NCI-H524 (cell line): Measurements from ENCODE around the gene AHRR.

Source experiments
- DNase-seq, 2 experiments: peaks; one replicate each; lab custom pipeline; 2025; lab: John Stamatoyannopoulos, UW

Gene AHRR

DNA sequence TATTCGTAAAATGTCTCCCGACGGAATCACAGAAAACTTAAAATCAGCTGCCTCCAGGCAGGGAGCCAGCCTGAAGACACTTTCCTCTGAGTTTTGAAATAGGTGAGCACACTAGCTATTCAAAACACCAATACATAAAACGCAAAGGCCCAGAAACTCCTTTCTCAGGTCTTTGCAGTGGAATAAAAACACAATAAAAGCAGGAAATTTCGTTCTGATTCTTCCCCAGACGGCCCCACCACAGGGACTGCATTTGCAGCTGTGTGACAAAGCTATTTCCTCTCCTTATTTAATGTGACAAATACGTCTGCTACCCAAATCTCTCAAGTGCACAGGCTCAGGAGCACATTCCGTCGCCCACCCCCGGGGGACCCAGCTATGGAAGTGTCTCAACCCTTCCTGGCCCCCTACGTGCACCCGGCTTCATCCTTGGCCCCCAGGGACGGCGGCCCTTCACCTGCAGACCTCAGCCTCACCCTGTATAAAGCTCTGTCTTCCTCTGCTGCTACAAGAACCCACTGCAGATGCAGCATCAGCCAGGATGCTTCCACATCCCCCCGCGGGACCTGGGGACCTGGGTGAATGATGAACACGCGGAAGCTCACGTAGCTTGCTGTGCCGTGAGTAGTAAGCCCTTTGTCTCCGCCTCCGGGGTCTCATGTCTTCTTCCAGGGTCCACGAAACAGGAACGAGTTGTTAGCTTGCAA lies 24.9 kb downstream of the AHRR start:
- no peak for DNase-seq

DNA sequence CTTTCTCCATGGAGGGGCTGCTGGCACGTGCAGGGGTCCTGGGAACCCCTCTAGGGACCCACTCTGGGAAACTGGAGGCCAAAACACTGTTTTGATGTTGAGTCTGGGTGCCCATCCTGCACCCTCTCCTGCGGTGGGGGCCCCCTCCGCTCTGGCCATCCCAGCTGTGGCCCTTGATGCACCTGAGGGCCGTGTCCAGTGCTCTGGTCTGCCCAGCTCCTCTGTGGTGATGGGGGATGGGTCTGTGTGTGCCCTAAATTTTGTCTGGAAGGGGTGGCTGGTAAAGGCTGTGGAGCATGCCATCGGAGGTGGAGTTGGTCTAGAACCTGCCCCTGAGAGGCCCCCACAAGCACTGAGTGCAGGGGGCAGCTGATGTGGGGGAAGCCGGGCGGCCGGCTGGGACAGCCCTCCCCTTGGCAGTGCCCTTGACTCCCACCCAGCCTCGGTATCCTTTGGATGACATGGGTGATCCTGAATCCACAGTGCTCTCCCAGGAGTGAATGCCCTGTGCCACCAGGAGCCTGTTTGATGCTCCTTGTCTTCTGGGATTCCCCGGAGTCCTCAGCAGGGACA lies 26.3 kb downstream of the AHRR start:
- no peak for DNase-seq

DNA sequence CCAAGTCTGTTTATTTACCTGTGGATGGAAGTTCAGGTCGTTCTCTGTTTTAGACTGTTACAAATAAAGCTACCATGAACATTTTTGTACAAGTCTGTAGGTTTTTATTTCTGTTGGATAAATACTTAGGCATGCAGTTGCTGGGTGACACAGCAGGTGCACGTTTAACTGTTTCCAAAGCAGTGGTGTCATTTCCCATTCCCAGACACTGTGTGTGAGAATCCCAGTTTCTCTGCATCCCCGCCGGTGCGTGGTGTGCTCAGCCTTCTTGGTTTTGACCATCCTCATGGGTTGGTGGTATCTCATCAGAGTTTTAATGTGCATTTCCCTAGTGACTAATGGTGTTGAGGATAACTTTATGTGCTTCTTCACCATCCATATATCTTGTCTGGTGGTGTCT lies 27.2 kb downstream of the AHRR start:
- no peak for DNase-seq

DNA sequence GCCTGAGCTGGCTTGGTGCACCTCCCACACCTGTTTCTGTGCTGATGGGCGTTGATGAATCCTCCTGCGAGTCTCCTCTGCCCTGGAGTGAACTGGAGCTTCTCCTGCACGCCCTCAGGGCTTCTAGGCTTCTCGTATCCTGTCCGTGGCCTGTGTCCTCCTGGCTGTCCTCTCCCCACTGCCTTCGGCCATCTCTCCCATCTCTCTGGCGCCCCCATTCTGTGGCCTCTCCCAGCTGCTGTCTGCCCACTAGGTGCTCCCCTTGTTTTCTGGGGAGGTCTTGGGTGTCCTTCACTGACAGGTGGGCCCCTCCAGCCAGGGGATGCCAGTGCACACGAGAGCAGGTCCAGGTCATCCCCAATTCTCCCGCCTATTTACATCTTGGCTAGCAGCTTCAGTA lies 28.8 kb downstream of the AHRR start:
- DNase-seq, result no peak

DNA sequence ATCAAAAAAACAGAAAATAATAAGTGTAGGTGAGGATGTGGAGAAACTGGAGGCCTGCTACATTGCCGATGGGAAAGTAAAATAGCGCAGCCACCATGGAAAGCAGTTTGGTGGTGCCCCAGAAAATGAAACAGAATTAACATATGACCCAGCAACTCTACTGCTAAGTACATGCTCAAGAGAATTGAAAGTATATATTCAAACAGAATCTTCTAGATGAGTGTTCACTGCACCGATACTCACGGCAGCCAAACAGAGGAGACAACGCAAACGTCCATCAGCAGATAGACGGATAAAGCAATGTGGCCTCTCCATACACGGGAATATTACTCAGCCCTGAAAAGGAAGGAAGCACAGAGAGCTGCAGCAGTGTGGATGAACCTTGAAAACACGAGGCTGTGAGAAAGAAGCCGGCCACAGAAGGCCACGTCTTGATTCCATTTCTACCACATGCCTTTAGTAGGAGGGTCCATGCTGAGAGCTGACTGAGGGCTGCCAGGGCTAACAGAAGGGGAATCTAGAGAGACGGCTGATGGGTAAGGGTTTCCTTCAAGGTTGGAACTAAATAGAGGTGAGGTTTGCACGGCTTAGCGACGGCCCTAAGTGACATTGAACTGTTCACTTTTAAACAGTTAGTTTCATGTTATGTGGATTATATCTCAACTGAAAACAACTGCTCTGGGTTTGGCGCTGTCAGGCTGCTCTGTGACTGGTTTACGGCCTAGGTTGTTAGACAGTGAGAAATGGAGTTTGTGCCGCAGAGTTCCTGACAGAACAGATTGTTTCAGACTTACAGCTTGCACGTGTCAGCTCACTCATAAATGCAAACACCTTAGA lies 29.8 kb downstream of the AHRR start:
- no peak for DNase-seq

DNA sequence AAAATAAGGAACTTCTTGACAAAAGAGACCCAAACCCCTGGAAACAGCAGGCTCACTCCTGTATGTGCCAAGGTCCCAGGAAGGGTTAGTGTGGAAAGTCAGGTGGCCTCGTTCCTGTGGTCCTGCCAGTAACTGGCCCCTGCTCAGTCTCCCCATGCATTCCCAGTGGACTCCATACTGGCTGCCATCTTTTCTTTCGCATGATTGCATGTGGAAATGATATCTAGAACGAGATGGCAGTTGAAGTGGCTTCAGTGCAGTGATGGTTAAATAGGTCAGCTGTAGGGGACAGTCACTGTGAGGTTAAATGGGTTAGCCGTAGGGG lies 30.4 kb downstream of the AHRR start:
- DNase-seq, result no peak

DNA sequence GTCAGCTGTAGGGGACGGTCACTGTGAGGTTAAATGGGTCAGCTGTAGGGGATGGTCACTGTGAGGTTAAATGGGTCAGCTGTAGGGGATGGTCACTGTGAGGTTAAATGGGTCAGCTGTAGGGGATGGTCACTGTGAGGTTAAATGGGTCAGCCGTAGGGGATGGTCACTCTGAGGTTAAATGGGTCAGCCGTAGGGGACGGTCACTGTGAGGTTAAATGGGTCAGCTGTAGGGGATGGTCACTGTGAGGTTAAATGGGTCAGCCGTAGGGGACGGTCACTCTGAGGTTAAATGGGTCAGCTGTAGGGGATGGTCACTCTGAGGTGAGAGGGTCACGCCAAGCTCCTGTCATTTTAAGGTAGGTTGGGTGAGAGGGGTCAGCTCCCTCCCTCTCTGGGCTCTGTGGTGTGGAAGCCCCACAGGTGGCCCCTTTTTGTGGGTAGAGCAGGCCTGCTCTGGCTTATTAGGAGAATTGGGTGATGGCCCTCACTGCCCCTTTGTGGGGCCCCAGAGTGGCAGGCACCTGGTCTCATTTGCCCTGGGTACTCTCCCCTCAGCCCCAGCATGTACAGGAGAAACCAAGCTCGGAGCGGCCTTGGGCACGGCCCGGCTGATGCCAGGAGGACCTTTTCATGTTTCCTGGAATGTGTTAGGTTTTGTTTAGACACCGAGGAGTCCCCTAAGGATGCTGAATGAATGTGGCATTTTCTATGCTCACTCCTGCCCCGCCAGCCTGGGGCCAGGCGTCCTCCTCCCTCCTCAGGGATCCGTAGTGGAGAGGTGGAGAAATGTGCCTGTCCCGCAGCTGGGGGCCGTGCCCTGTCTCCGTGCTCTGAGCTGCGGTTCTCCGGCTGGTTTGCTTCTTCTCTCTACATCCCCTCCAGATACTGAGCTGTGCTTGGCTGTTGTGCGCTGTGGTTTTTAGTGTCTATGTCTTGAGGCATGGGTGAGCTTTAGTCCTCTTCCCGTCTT lies 31.4 kb downstream of the AHRR start:
- no peak for DNase-seq

DNA sequence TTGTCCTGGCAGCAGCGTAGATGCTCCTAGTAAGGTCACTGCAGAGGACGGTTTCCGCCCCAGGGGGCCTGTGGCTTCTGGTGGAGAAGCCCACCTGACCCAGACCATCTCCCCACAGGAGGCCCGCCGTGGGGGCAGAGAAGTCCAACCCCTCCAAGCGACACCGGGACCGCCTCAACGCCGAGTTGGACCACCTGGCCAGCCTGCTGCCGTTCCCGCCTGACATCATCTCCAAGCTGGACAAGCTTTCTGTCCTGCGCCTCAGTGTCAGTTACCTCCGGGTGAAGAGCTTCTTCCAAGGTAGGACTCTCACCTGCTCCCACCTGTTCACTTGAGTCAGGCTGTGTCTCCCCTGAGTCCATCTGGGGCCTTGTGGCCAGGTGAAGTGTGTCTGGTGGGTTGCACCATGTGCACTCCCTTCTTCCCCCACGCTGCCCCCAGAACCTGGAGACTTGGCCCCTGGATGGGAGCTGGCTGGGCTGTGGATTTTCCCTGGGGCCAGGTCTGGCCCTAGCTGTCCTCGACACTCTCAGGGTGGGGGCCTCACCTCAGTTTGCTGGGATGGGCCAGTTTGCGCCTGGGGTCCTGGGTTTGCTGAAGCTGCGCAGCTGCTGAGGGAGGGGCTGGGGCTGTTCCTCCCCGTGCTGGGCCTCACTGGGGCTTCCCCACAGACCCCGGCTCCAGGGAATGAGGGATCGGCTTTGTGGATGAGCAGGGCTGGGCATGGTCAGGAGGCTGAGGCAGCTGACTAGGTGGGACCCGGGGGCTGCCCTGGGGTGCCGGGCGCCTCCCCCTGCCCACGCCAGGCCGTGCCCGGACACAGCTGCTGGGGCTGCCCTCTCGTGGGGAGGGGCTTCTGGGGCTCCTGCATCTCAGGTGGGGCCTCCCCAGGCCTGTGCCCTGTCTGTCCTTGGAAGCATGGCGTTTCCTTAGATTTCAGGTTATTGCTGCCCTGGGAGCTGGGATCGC lies 32.4 kb downstream of the AHRR start:
- no peak for DNase-seq

DNA sequence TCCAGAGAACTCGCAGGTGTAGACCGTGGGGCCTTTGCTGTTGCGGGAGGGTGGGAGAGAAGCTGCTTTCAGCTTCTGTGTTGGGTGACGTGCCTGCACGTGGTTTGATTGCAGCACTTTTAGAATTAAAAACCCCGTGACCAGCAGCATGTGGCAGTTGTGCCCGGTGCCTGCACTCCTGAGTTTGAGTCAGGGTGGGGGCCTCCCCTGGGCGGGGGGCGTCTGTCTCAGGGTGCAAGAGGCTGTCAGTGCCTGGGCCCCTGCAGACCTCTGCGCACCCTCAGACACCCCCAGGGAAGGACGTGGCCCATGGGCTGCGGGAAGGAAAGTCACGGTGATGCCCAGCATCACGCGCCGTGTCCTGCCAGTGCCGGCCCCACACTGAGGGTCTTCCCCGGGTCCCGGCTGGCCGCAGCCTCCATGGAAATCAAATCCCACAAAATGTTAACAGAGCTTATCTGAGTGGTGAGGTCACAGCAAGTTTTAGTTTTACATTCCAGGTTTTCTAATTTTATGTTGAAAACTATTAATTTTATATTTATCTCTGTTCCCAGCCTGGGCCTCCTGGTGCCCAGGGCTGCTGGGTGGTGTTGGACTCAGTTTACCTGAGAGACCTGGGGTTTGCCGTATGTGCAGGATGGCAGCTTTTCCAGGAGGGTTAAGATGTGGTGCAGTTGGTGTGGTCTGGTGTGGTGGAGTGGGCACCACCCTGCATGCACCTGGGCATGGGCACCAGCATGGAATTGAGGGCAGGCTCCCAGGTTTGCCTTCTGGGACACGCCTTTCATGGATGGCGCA lies 33.3 kb downstream of the AHRR start:
- DNase-seq, result no peak

DNA sequence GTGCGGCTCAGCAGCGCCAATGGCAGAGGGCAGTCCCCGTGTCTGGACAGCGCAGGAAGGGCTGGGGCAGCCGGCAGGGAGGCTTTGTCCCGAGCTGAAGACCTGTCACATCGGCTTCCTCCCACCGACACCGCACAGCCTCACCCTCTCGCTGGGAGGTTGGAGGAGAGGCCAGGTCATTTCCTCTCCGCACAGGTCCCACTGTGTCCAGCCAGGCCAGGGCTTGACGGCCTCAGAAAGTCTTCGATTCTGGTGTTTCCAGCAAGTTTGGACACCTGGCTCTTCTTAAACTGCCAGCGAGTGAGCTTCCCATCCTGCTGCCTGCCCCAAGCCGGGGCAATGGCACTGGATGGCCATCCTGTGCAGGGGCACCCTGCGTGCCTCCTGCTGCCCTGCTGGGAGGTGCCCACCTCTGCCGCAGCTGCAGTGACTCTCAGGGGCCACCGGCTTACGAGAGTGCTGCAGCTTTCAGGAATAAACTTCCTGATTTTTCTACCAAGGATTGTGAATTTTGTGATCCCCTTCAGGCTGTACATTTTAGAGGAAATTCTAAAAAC lies 33.9 kb downstream of the AHRR start:
- DNase-seq, result no peak

DNA sequence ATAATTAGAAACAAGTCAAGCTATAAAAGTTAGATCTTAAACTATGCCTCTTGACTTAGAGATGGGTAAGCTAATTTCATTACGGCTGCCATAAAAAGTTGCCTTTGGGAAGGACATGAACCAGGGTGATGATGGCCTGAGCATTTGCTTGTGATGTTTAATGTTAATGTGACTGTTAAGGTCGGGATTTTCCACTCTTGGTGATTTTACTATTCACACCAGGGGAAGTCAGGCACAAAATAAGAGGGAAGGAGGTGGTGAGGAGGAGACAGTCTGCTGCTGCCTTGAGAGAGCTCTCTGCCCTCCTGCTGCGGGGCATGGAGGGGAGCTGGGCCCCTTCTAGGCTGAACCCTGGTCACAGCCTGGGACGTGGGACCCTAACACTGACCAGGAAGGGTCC lies 34.4 kb downstream of the AHRR start:
- no peak for DNase-seq

DNA sequence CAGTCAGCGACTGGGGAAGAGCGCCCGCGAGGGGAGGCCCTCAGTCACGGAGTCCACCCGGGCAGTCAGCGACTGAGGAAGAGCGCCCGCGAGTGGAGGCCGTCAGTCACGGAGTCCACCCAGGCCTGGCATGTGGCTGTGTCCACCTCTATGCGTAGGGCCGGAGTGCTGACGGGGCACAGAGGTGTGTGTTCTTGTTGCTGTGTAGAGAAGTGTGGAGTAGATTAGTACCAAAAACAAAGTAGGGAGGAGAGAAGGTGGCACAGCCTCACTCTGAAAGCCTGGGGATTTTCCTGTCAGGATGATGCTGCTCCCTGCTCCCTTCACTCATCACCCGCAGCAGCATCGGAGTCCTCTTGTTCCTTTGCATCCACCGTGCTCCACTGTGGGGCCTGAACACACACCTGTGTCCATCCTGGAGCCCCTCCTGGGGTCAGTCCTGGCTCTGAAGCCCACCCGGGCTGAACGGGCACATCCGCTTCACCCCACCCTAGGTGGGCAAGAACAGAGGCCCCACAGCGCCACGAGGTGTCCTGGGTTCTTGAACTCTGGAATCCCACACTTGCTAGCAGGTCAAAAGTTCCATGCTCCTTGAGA lies 37.9 kb downstream of the AHRR start:
- no peak for DNase-seq

DNA sequence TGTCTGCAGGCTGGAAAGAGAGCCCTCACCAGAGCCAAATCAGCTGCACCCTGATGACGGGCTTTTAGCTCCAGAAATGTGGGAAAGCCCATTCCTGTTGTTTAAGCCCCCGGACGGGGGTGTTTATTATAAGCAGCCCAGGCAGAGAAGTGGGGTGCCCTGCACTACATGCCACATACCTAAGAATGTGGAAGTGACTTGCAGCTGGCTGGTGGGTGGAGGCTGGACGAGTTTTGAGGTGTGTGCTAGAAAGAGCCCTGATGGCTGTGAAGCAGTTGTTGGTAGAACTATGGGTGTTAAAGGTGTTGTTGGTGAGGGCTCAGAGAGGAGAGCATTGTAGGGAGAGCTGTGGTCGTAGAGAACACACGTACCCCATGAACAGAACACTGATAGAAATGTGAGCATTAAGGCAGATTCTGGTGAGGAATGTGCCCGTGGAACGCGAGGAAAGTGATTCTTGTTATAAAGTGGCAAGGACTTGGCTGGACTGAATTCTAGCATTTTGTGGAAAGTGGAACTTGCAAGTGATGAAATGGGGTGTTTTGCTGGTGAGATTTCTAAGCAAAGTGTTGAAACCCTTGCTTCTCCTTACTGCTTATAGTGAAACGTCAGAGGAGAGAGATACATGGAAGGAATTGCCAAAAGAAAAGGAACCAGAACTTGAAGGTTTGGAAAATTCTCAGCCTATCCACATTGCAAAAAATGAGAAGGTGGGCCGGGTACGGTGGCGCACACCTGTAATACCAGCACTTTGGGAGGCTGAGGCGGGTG lies 38.9 kb downstream of the AHRR start:
- DNase-seq, result no peak

DNA sequence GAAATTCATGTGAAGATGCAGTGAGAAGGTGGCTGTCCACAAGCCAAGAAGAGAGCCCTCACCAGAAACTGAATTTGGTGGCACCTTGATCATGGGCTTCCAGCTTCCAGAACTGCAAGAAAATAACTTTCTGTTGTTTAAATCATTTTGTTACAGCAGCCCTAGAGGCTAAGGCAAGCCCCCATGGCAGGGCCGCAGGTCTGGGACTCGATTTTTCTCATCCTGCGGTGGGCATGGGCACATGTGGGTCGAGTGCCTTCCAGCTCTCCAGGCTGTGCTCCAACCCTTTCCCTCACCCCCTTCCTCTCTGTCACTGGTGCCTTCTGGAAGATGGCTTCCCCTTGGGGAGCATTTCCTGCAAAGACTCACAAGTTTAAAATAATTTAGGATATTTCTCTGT lies 40.7 kb downstream of the AHRR start:
- no peak for DNase-seq

DNA sequence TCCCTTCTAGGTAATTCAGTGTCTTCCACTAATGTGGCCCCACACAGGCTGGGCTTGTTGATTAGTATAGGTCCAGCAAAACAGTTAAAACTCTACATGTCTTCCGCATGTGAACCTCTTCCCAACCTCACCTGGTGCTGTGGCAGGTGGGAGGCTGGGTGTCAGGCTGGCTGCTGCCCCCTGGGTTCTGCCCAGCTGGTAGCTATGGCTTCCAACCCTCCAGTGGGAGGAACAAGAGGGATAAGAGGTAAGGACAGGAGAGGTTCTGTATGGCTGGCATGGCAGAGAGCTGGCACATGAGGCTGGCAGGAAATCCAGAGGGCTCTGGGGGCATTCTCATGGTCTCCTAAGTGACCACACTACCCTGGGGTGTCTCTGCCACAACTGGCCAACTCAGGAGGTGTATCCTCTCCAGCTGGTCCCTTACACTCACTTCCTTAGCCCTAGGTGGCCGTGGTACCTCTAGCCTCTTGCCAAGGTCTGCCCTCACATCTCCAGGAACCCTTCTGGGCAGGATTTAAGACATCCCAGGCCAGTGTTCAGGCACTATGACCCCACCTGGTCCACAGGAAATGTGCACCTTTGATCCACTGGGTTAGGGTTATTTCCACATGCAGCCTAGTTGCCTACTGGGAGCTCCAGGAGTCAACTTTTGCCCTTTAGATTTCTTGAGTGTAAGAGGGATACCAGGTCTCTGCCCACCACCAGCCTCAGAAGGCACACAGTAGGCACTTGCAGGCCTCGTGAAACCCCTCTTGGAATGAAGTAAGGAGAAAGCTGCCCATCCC lies 41.7 kb downstream of the AHRR start:
- DNase-seq, result no peak

DNA sequence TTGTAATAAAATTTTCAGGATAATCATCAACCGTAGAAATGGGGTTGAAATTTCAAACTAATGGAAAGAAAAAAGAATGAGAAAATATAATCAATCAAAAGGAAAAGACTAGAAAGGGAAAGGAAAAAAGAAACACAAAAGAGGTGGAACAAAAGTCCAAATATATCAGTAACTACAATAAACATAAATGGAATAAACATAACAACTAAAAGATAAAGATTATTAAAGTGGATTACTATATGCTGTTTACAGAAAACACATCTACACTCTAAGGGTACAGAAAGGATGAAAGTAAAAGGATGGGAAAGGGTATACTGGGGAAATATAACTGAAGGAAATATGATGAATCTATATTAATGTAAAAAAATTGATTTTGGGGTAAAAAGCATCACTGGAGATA lies 43.0 kb downstream of the AHRR start:
- DNase-seq, result no peak

DNA sequence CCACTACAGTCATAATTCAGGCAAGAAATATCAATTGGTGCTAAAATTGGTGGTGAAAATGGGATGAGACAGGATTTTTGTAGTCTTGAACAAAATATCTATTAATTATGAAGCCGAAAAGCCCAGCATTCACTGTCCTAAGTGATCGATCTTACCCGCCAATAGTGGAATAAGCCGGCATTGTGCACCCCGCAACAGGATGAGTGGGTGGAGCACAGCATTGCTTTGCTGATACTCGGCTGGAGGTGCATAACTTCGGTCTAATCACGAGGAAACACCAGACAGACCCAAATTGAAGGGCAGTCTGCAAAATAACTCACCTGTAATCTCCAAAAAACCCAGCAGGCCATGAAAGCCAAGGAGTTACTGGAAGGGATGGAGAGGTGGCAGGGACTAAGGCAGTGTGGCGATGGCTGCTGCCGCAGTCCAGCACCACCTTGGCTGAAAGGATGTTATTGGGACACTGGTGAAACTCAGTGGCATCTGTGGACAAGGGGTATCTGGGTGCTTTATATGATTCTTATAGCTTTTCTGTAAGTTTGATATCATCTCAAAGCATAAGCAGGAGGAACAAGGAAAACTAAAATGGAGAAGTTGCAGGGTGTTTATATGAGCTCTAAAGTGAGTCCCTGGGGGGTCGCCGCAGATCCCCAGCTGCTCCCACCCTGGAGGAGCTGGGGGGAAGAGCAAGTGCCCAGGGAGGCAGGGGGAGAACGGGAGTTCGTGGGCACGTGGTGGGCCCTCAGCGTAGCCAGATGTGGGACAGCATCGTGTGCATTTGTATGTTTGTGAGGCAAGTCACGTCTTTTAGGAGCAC lies 45.2 kb downstream of the AHRR start:
- DNase-seq, result no peak
